K562 (cell line): ENCODE measurements around the gene NDUFC2. TPM values are rescaled to one million over a fixed set of nuclear protein-coding genes. Genes with fewer than 3 reads are reported as not detected.

Experiments
- ARID1B ChIP-seq: fragments of 450-650 bp; IDR thresholded peaks from 2 replicates; pipeline ENCODE4 v1.6.1; 2016; ENCODE audit warnings: antibody characterized with exemption, mild to moderate bottlenecking, inconsistent platforms
- ARID2 ChIP-seq: fragments of 450-650 bp; IDR thresholded peaks from 2 replicates; pipeline ENCODE4 v1.6.1; 2017; ENCODE audit warnings: antibody characterized with exemption, mild to moderate bottlenecking
- ARNT ChIP-seq, 2 experiments: fragments of 450-650 bp; IDR thresholded peaks; 2 replicates each; pipeline ENCODE4 v1.6.1; 2016; ENCODE audit warnings: mild to moderate bottlenecking in 1 of 2
- BCL6 ChIP-seq: fragments of 250-450 bp; sonication (Bioruptor Pico); IDR thresholded peaks from 2 replicates; pipeline ENCODE4 v1.4.0; 2020
- CBFA2T3 ChIP-seq: fragments of 450-650 bp; IDR thresholded peaks from 2 replicates; pipeline ENCODE4 v1.6.1; 2017
- CCAR2 ChIP-seq: fragments of 200-400 bp; formaldehyde crosslinking; IDR thresholded peaks from 2 replicates; pipeline ENCODE4 v1.6.1; 2017; ENCODE audit warnings: mild to moderate bottlenecking, low read depth, low read length
- CXXC5 ChIP-seq: fragments of 250-450 bp; sonication (Bioruptor Pico); IDR thresholded peaks from 2 replicates; pipeline ENCODE4 v1.8.0; 2022; ENCODE audit warnings: inconsistent platforms, mild to moderate bottlenecking, moderate library complexity
- ELF4 ChIP-seq: fragments of 450-650 bp; formaldehyde crosslinking; IDR thresholded peaks from 2 replicates; pipeline ENCODE4 v1.4.0; 2022; ENCODE audit warnings: missing genetic modification characterization
- ESRRA ChIP-seq: fragments of 450-650 bp; IDR thresholded peaks from 2 replicates; pipeline ENCODE4 v1.6.1; 2014; ENCODE audit warnings: low read depth, mild to moderate bottlenecking, moderate library complexity, borderline replicate concordance
- ETS1 ChIP-seq: conservative IDR thresholded peaks from 2 replicates; pipeline ENCODE4 v1.6.1; 2011; ENCODE audit warnings: low read depth, mild to moderate bottlenecking, low read length; ENCODE audit not compliant: control insufficient read depth
- EZH2 ChIP-seq: IDR thresholded peaks from 2 replicates; pipeline ENCODE4 v1.6.1; 2012; ENCODE audit warnings: low read depth, mild to moderate bottlenecking, inconsistent platforms, low read length, borderline replicate concordance
- HDGF ChIP-seq: fragments of 450-650 bp; IDR thresholded peaks from 2 replicates; pipeline ENCODE4 v1.6.1; 2016
- HMG20B ChIP-seq: fragments of 250-450 bp; sonication (Bioruptor Pico); IDR thresholded peaks from 2 replicates; pipeline ENCODE4 v1.5.0; 2021; ENCODE audit warnings: mild to moderate bottlenecking
- HMGN3 ChIP-seq: IDR thresholded peaks from 2 replicates; pipeline ENCODE4 v1.6.1; 2011; ENCODE audit warnings: borderline replicate concordance, low read depth, mild to moderate bottlenecking, mixed read lengths, low read length; ENCODE audit not compliant: insufficient read length; ENCODE audit errors: extremely low read depth
- MAFG ChIP-seq: fragments of 450-650 bp; conservative IDR thresholded peaks from 2 replicates; pipeline ENCODE4 v1.6.1; 2016; ENCODE audit warnings: missing genetic modification characterization, missing compliant biosample characterization
- MYC ChIP-seq, 2 experiments: fragments of 250-450 bp in 1 of 2; sonication (Bioruptor Pico) in 1 of 2; IDR thresholded peaks; 2 replicates each; pipeline versions ENCODE4 v1.5.1 to v1.6.1; 2012 to 2021; ENCODE audit warnings: low read depth in 2 of 2, borderline replicate concordance in 1 of 2, improper control_type of control experiment in 1 of 2, low read length in 1 of 2, mild to moderate bottlenecking in 1 of 2, moderate library complexity in 1 of 2
- NELFE ChIP-seq: IDR thresholded peaks from 2 replicates; pipeline ENCODE4 v1.6.1; 2011; ENCODE audit warnings: mild to moderate bottlenecking; ENCODE audit not compliant: insufficient read depth, insufficient read length
- NR1H2 ChIP-seq: sonication (generic); formaldehyde crosslinking; IDR thresholded peaks from 2 replicates; pipeline ENCODE4 v1.4.0; 2020; ENCODE audit warnings: mild to moderate bottlenecking, missing genetic modification reagents
- NR4A1 ChIP-seq, 2 experiments: fragments of 250-450 bp in 1 of 2; fragments of 450-650 bp in 1 of 2; sonication (Bioruptor Pico) in 1 of 2; IDR thresholded peaks; 2 replicates each; pipeline versions ENCODE4 v1.4.0 to v1.6.1; 2016 to 2020; ENCODE audit warnings: mild to moderate bottlenecking in 2 of 2, missing compliant biosample characterization in 1 of 2, missing genetic modification characterization in 1 of 2, moderate library complexity in 1 of 2
- PML ChIP-seq: IDR thresholded peaks from 2 replicates; pipeline ENCODE4 v1.6.1; 2012; ENCODE audit warnings: low read length, inconsistent platforms
- PPARD ChIP-seq: fragments of 250-450 bp; sonication (Bioruptor Pico); IDR thresholded peaks from 2 replicates; pipeline ENCODE4 v1.8.0; 2022; ENCODE audit warnings: inconsistent platforms, mild to moderate bottlenecking, moderate library complexity
- PRMT5 ChIP-seq: sonication (generic); formaldehyde crosslinking; IDR thresholded peaks from 2 replicates; pipeline ENCODE4 v1.5.0; 2020; ENCODE audit warnings: missing genetic modification reagents
- SLC30A9 ChIP-seq: fragments of 250-450 bp; sonication (Bioruptor Pico); IDR thresholded peaks from 2 replicates; pipeline ENCODE4 v1.8.0; 2022; ENCODE audit warnings: mild to moderate bottlenecking, moderate library complexity
- SNAPC5 ChIP-seq: fragments of 250-450 bp; sonication (Bioruptor Pico); IDR thresholded peaks from 2 replicates; pipeline ENCODE4 v1.8.0; 2021; ENCODE audit warnings: moderate library complexity, mild to moderate bottlenecking, inconsistent platforms
- TAF7 ChIP-seq: fragments of 450-650 bp; IDR thresholded peaks from 2 replicates; pipeline ENCODE4 v1.6.1; 2016; ENCODE audit warnings: missing genetic modification characterization, missing compliant biosample characterization
- TEAD4 ChIP-seq, 2 experiments: sonication (generic) in 1 of 2; formaldehyde crosslinking in 1 of 2; IDR thresholded peaks; 2 replicates each; pipeline versions ENCODE4 v1.6.1 to v1.8.0; 2012 to 2022; ENCODE audit warnings: borderline replicate concordance in 1 of 2, inconsistent platforms in 1 of 2, low read length in 1 of 2, mild to moderate bottlenecking in 1 of 2, missing genetic modification reagents in 1 of 2
- ZBTB17 ChIP-seq: fragments of 450-650 bp; formaldehyde crosslinking; IDR thresholded peaks from 2 replicates; pipeline ENCODE4 v1.4.0; 2020; ENCODE audit warnings: mild to moderate bottlenecking
- ZFPM2 ChIP-seq: fragments of 250-450 bp; sonication (Bioruptor Pico); IDR thresholded peaks from 2 replicates; pipeline ENCODE4 v1.5.1; 2022; ENCODE audit warnings: mild to moderate bottlenecking
- ZNF197 ChIP-seq: fragments of 200-800 bp; sonication (Bioruptor generic); IDR thresholded peaks from 2 replicates; pipeline ENCODE4 v1.6.1; 2016; ENCODE audit warnings: low read depth, missing genetic modification characterization, missing compliant biosample characterization
- ZNF212 ChIP-seq: fragments of 450-650 bp; formaldehyde crosslinking; IDR thresholded peaks from 2 replicates; pipeline ENCODE4 v1.4.0; 2020; ENCODE audit warnings: mild to moderate bottlenecking
- ZNF239 ChIP-seq: fragments of 250-450 bp; sonication (Bioruptor Pico); IDR thresholded peaks from 2 replicates; pipeline ENCODE4 v1.4.0; 2020; ENCODE audit warnings: mild to moderate bottlenecking
- polyA plus RNA-seq, 8 experiments: library from polyadenylated mRNA; depleted of rRNA in 4 of 8; stranded (reverse) in 5 of 8; unstranded in 3 of 8; fragments of >200 nt; fragmentation: Nextera tagmentation in 2 of 8; fragmentation: Illumina TruSeq in 1 of 8; extraction: Ambion mirVana in 2 of 8; extraction: Trizol in 1 of 8; gene quantifications; 2 replicates each; pipeline versions ENCODE4 v1.2.1 to v1.2.3, GENCODE V29; 2011 to 2014; ENCODE audit warnings: inconsistent platforms in 1 of 8, missing spikeins in 1 of 8
- total RNA-seq, 7 experiments: library from RNA; depleted of rRNA in 6 of 7; stranded (reverse); fragments of >200 nt in 6 of 7; fragmentation: Illumina TruSeq in 2 of 7; extraction: Trizol in 2 of 7; gene quantifications; 2 replicates each; pipeline versions ENCODE4 v1.2.1 to v1.2.3, GENCODE V29; 2011 to 2021; ENCODE audit warnings: low replicate concordance in 1 of 7

Gene NDUFC2
- total and polyA plus RNA-seq, 9 of the 15 experiments (the other 6 are each of a cell fraction or from before 2014, with no cell fraction given): 168 to 1,119 (median 442) TPM

GRCh38 chr11:78045851-78046485 is 33.7 kb downstream of the NDUFC2 start (continued):
- TF ChIP-seq NR4A1 (CRISPR knock-in tag; IDR thresholded peaks at IDR 0.05): no peak
- TF ChIP-seq NR4A1 (tag; IDR thresholded peaks at IDR 0.05): 0 out of 2 replicates have a peak, but pooled peaks have one; percentile 28
- TF ChIP-seq ARID2: peak; percentile 84
- no peak for TF ChIP-seq ETS1
- 0 out of 2 replicates have a peak, but pooled peaks have one; percentile 34 for TF ChIP-seq ZBTB17
- peak; percentile 64 for TF ChIP-seq CXXC5 (CRISPR knock-in tag)
- TF ChIP-seq ELF4 (CRISPR knock-in tag): no peak
- TF ChIP-seq CBFA2T3: no peak
- TF ChIP-seq PPARD (CRISPR knock-in tag): no peak
- 0 out of 2 replicates have a peak, but pooled peaks have one; percentile 19 for TF ChIP-seq TEAD4 (IDR thresholded peaks at IDR 0.05; ENCODE audit: low read length)
- TF ChIP-seq TEAD4 (CRISPR knock-in tag; IDR thresholded peaks at IDR 0.05; ENCODE audit: borderline replicate concordance): no peak
- TF ChIP-seq SLC30A9 (CRISPR knock-in tag): no peak
- no peak; the same call in 1 of the 2 replicates for TF ChIP-seq ARID1B
- TF ChIP-seq HDGF: no peak
- no peak for TF ChIP-seq BCL6 (CRISPR knock-in tag)
- no peak for TF ChIP-seq PRMT5 (CRISPR knock-in tag)
- TF ChIP-seq NR1H2: no peak
- TF ChIP-seq PML: no peak
- TF ChIP-seq HMGN3: peak; percentile 90
- no peak for TF ChIP-seq CCAR2
- TF ChIP-seq HMG20B: no peak
- TF ChIP-seq MYC (IDR thresholded peaks at IDR 0.05; ENCODE audit: low read depth, low read length): peak; percentile 75
- TF ChIP-seq MYC (CRISPR knock-in tag; IDR thresholded peaks at IDR 0.05; ENCODE audit: borderline replicate concordance, low read depth): no peak
- TF ChIP-seq ESRRA: 0 out of 2 replicates have a peak, but pooled peaks have one; percentile 19
- no peak for TF ChIP-seq ZNF197
- TF ChIP-seq EZH2: no peak
- no peak for TF ChIP-seq ZNF212
- no peak for TF ChIP-seq NELFE
- no peak for TF ChIP-seq SNAPC5
- TF ChIP-seq ARNT (IDR thresholded peaks at IDR 0.05): no peak
- TF ChIP-seq MAFG (tag): no peak
- no peak for TF ChIP-seq TAF7 (tag)
- TF ChIP-seq ZNF239: no peak
- no peak for TF ChIP-seq ZFPM2 (CRISPR knock-in tag)
